OCI-LY7 (cell line): Measurements from ENCODE around the gene CSNK1D. TPM values are rescaled to one million over a fixed set of nuclear protein-coding genes. Genes with fewer than 3 reads are reported as not detected.
"Not testable (repeated sequence)": the region's sequence is repeated elsewhere in the genome, so short reads cannot be mapped to it uniquely, and the experiment has no call there.

ENCODE experiments used
- BruUV-seq: library from RNA; stranded (reverse); fragments of 400-500 nt; replicated peaks from 2 replicates; lab custom pipeline; 2021; lab: Mats Ljungman, UMichigan
- CTCF ChIA-PET: fragments of 300-600 bp; sonication (Branson Sonifier 250); formaldehyde crosslinking; loops from one replicate; lab custom pipeline; 2022; ENCODE audit warnings: antibody characterized with exemption; ENCODE audit not compliant: unreplicated experiment; lab: Charles Lee
- POLR2A ChIA-PET: fragments of 300-600 bp; sonication (Branson Sonifier 250); formaldehyde crosslinking; loops from one replicate; lab custom pipeline; 2022; ENCODE audit warnings: antibody characterized with exemption; lab: Charles Lee
- DNase-seq: peaks from one replicate; pipeline ENCODE4 v3.0.0-alpha.2; 2015; ENCODE audit warnings: low spot score
- H2AFZ ChIP-seq: fragments of 200-600 bp; sonication (generic), shearing (Covaris generic); 2 replicates; pipeline ENCODE4 v1.6.1; 2014; ENCODE audit warnings: mild to moderate bottlenecking, antibody characterized with exemption, low read length, moderate library complexity
- H3K27ac ChIP-seq: fragments of 200-600 bp; sonication (generic); 2 replicates; pipeline ENCODE4 v1.5.1; 2014; ENCODE audit warnings: mixed run types, low read depth, mild to moderate bottlenecking, moderate library complexity, low read length, inconsistent platforms; ENCODE audit not compliant: poor library complexity, severe bottlenecking
- H3K36me3 ChIP-seq: fragments of 200-600 bp; sonication (generic); 2 replicates; pipeline ENCODE4 v1.6.1; 2014; ENCODE audit warnings: mild to moderate bottlenecking, antibody characterized with exemption, low read length, moderate library complexity, mixed read lengths; ENCODE audit not compliant: insufficient read depth
- H3K4me1 ChIP-seq: fragments of 200-600 bp; sonication (generic); 2 replicates; pipeline ENCODE4 v1.5.1; 2014; ENCODE audit warnings: mild to moderate bottlenecking, low read length; ENCODE audit not compliant: insufficient read depth, poor library complexity, severe bottlenecking
- H3K4me2 ChIP-seq: fragments of 200-600 bp; sonication (generic); 2 replicates; pipeline ENCODE4 v1.6.1; 2014; ENCODE audit warnings: mild to moderate bottlenecking, low read length
- H3K4me3 ChIP-seq: fragments of 200-600 bp; sonication (generic); 2 replicates; pipeline ENCODE4 v1.5.1; 2014; ENCODE audit warnings: mild to moderate bottlenecking, low read depth, low read length; ENCODE audit not compliant: poor library complexity, severe bottlenecking
- H3K79me2 ChIP-seq: fragments of 200-600 bp; sonication (generic); 2 replicates; pipeline ENCODE4 v1.6.1; 2016; ENCODE audit warnings: low read depth, mild to moderate bottlenecking, low read length, moderate library complexity, mixed read lengths; ENCODE audit not compliant: insufficient read depth
- H3K9me2 ChIP-seq: fragments of 200-600 bp; sonication (generic); 2 replicates; pipeline ENCODE4 v1.6.1; 2016; ENCODE audit warnings: mild to moderate bottlenecking, low read length, mixed read lengths; ENCODE audit not compliant: insufficient read depth
- H3K9me3 ChIP-seq: fragments of 200-600 bp; sonication (generic); 2 replicates; pipeline ENCODE4 v1.6.1; 2014; ENCODE audit warnings: mild to moderate bottlenecking, mixed run types, low read length, mixed read lengths
- H4K20me1 ChIP-seq: fragments of 200-600 bp; sonication (generic); 2 replicates; pipeline ENCODE4 v1.6.1; 2014; ENCODE audit warnings: mild to moderate bottlenecking, antibody characterized with exemption, low read length, moderate library complexity, mixed read lengths; ENCODE audit not compliant: insufficient read depth
- CTCF ChIP-seq: fragments of 200-600 bp; sonication (generic); conservative IDR thresholded peaks from 2 replicates; pipeline ENCODE4 v1.5.1; 2014; ENCODE audit warnings: mild to moderate bottlenecking, antibody characterized with exemption, low read length, moderate library complexity, mixed read lengths
- EZH2phosphoT487 ChIP-seq: fragments of 200-600 bp; sonication (generic); IDR thresholded peaks from 2 replicates; pipeline ENCODE4 v1.6.1; 2018; ENCODE audit warnings: low read depth, borderline replicate concordance, mild to moderate bottlenecking, mixed run types, antibody characterized with exemption, low read length, moderate library complexity, mixed read lengths
- intact Hi-C: fragments of 100-400 bp; cut with micrococcal nuclease; formaldehyde crosslinking; loops from one replicate; pipeline ENCODE4 v1.10.0; 2022; ENCODE audit not compliant: unreplicated experiment
- microRNA-seq: library from miRNA; unstranded; fragments of <30 nt; microRNA quantifications from one replicate; pipeline ENCODE4 v1.2.0, GENCODE V29; 2022; ENCODE audit warnings: borderline replicate concordance
- total RNA-seq, 2 experiments: library from RNA; depleted of rRNA in 1 of 2; stranded (reverse); fragments of >200 nt in 1 of 2; shearing (Covaris generic) in 1 of 2; gene quantifications; 2 replicates each; pipeline ENCODE4 v1.2.3, GENCODE V29; 2014 to 2022

The CSNK1D gene
- total RNA-seq, 2 experiments from 2014 or later, result 53.0 to 181 TPM

GRCh38 chr17:82193520-82194220 lies 79.8 kb downstream of the CSNK1D start:
- Histone ChIP-seq H3K9me3 (no peaks in the 10 kb centered on the region), H4K20me1 (no peaks in the 10 kb centered on the region), H3K27ac (no peak overlapping the region), H3K4me3 (no peak overlapping the region), H3K79me2 (no peaks in the 10 kb centered on the region), H2AFZ (no peak overlapping the region), H3K4me2 (no peak overlapping the region), H3K9me2 (no peaks in the 10 kb centered on the region), H3K4me1 (peaks cover 4% of the 10 kb centered on the region), H3K36me3 (peaks cover 33% of the 10 kb centered on the region; the same call in 1 of the 2 replicates)
- intact Hi-C loops, result no loop called here
- TF ChIP-seq EZH2phosphoT487, result no peak
- no peak for TF ChIP-seq CTCF
- ChIA-PET CTCF (no interaction called here), POLR2A (interaction anchor here (0.8 kb wide), 1 partner anchor 20 kb away, joined by 3 read pairs; no protein-coding TSS in a partner anchor)
- no peak for DNase-seq
- BruUV-seq, result no TSS peak

- H3K4me2 ChIP-seq, H3K4me1 ChIP-seq, CTCF ChIA-PET, DNase-seq, H3K9me3 ChIP-seq, H4K20me1 ChIP-seq, H3K9me2 ChIP-seq, H3K79me2 ChIP-seq, H3K4me3 ChIP-seq, intact Hi-C loops, H2AFZ ChIP-seq, H3K27ac ChIP-seq, BruUV-seq, POLR2A ChIA-PET: not testable (repeated sequence)
- H3K36me3 ChIP-seq, result peaks cover 29% of the 10 kb centered on the region; the same call in 1 of the 2 replicates
Observed at GRCh38 chr17:82193050-82193449, 80.5 kb downstream of the CSNK1D start.

Small RNA genes lying within 50 kb of the gene (microRNA-seq; reads per million reads assigned to microRNA genes)
- gene MIR6787, result not detected

Other genes starting within 250 kb of the CSNK1D start
- gene RAC3, start 242.0 kb downstream of the CSNK1D start, total RNA-seq (2014; rRNA removed; shearing (Covaris generic)), result 15.7 and 24.4 TPM in 2 replicates
- 15.1 and 16.4 TPM in 2 replicates for gene RAC3, start 242.0 kb downstream of the CSNK1D start, total RNA-seq (2022)
- 138 and 147 TPM in 2 replicates for gene DCXR, start 236.0 kb downstream of the CSNK1D start, total RNA-seq (2014; rRNA removed; shearing (Covaris generic))
- gene DCXR, start 236.0 kb downstream of the CSNK1D start, total RNA-seq (2022), result 132 and 138 TPM in 2 replicates
- 50.5 and 59.4 TPM in 2 replicates for gene RFNG, start 221.9 kb downstream of the CSNK1D start, total RNA-seq (2014; rRNA removed; shearing (Covaris generic))
- gene RFNG, start 221.9 kb downstream of the CSNK1D start, total RNA-seq (2022), result 41.3 and 47.3 TPM in 2 replicates
- 137 and 169 TPM in 2 replicates for gene GPS1, start 221.8 kb downstream of the CSNK1D start, total RNA-seq (2014; rRNA removed; shearing (Covaris generic))
- gene GPS1, start 221.8 kb downstream of the CSNK1D start, total RNA-seq (2022), result 123 and 133 TPM in 2 replicates
- gene DUS1L, start 207.9 kb downstream of the CSNK1D start, total RNA-seq (2014; rRNA removed; shearing (Covaris generic)), result 374 and 388 TPM in 2 replicates
- 300 and 320 TPM in 2 replicates for gene DUS1L, start 207.9 kb downstream of the CSNK1D start, total RNA-seq (2022)
- 94.4 and 111 TPM in 2 replicates for gene FASN, start 175.5 kb downstream of the CSNK1D start, total RNA-seq (2014; rRNA removed; shearing (Covaris generic))
- gene FASN, start 175.5 kb downstream of the CSNK1D start, total RNA-seq (2022), result 299 and 364 TPM in 2 replicates
- gene CCDC57, start 60.9 kb downstream of the CSNK1D start, total RNA-seq (2014; rRNA removed; shearing (Covaris generic)), result 30.7 and 34.5 TPM in 2 replicates
- 56.1 and 58.7 TPM in 2 replicates for gene CCDC57, start 60.9 kb downstream of the CSNK1D start, total RNA-seq (2022)
- 10.1 and 21.6 TPM in 2 replicates for gene SLC16A3, start 44.7 kb downstream of the CSNK1D start, total RNA-seq (2014; rRNA removed; shearing (Covaris generic))
- 28.3 and 55.0 TPM in 2 replicates for gene SLC16A3, start 44.7 kb downstream of the CSNK1D start, total RNA-seq (2022)
- not detected in 2 replicates for gene CD7, start 43.9 kb upstream of the CSNK1D start, total RNA-seq (2014; rRNA removed; shearing (Covaris generic))
- gene CD7, start 43.9 kb upstream of the CSNK1D start, total RNA-seq (2022), result not detected in 2 replicates
- gene SECTM1, start 60.1 kb upstream of the CSNK1D start, total RNA-seq (2014; rRNA removed; shearing (Covaris generic)), result not detected in 2 replicates
- not detected in 2 replicates for gene SECTM1, start 60.1 kb upstream of the CSNK1D start, total RNA-seq (2022)
- gene TEX19, start 85.5 kb upstream of the CSNK1D start, total RNA-seq (2014; rRNA removed; shearing (Covaris generic)), result 2.6 and 3.4 TPM in 2 replicates
- gene TEX19, start 85.5 kb upstream of the CSNK1D start, total RNA-seq (2022), result 1.8 and 2.0 TPM in 2 replicates
- 11.9 and 17.4 TPM in 2 replicates for gene UTS2R, start 98.1 kb upstream of the CSNK1D start, total RNA-seq (2014; rRNA removed; shearing (Covaris generic))
- gene UTS2R, start 98.1 kb upstream of the CSNK1D start, total RNA-seq (2022), result 34.9 and 36.3 TPM in 2 replicates
- gene HEXD, start 144.6 kb upstream of the CSNK1D start, total RNA-seq (2014; rRNA removed; shearing (Covaris generic)), result 88.8 and 93.2 TPM in 2 replicates
- 87.9 and 94.7 TPM in 2 replicates for gene HEXD, start 144.6 kb upstream of the CSNK1D start, total RNA-seq (2022)
- gene OGFOD3, start 144.9 kb upstream of the CSNK1D start, total RNA-seq (2014; rRNA removed; shearing (Covaris generic)), result 46.9 and 55.6 TPM in 2 replicates
- 65.2 and 80.8 TPM in 2 replicates for gene OGFOD3, start 144.9 kb upstream of the CSNK1D start, total RNA-seq (2022)
- 424 and 470 TPM in 2 replicates for gene CYBC1, start 177.1 kb upstream of the CSNK1D start, total RNA-seq (2014; rRNA removed; shearing (Covaris generic))
- 679 and 701 TPM in 2 replicates for gene CYBC1, start 177.1 kb upstream of the CSNK1D start, total RNA-seq (2022)
- 75.0 and 82.5 TPM in 2 replicates for gene NARF, start 185.0 kb upstream of the CSNK1D start, total RNA-seq (2014; rRNA removed; shearing (Covaris generic))
- 148 and 151 TPM in 2 replicates for gene NARF, start 185.0 kb upstream of the CSNK1D start, total RNA-seq (2022)
- 62.4 and 76.2 TPM in 2 replicates for gene FOXK2, start 246.0 kb upstream of the CSNK1D start, total RNA-seq (2014; rRNA removed; shearing (Covaris generic))
- 144 and 148 TPM in 2 replicates for gene FOXK2, start 246.0 kb upstream of the CSNK1D start, total RNA-seq (2022)